HG02798 (cell line): ENCODE data around the gene ABCC10.
A peak's percentile ranks its signal among the peaks of the same experiment; 100 is the strongest.
"Not testable (repeated sequence)": the region's sequence is repeated elsewhere in the genome, so short reads cannot be mapped to it uniquely, and the experiment has no call there.

Experiments
- ATAC-seq: cut with Tn5 transposase; IDR thresholded peaks from one replicate; pipeline ENCODE4 v1.9.1; 2021; ENCODE audit warnings: mild to moderate bottlenecking; ENCODE audit not compliant: unreplicated experiment, poor library complexity

ABCC10 gene

DNA sequence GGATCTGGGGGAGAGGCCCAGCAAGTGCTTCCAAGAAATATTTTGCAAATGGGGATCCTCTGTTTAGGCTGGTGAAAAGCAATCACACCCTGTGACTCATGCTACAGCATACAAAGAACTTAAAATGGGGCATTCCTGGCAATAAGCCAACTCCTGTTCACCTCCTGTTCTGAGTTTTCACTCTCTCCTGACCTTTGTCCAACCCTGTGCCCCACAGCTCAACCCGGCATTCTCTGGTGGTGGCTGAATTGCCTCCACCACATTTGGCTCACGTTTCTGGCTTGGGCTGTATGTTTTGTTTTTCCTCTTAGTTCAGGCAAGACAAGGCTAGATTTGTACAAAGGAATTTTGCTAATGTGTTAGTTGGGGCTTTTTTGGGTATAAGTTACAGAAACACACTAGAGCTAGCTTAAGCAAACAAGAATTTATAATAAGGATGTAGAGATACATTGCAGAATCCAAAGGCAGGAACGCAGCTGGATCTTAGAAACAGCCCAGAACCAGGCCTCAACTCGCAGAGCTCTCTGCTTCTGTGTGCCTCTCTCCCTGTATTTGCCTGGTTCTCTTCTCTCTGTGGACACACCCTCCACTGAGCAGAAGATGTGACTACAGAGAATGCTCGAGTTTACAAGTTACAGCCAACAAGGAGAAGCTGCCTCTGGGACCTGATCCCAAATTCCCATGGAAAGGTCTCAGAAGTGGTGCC is 9.4 kb downstream of the ABCC10 start:
- ATAC-seq = no peak

DNA sequence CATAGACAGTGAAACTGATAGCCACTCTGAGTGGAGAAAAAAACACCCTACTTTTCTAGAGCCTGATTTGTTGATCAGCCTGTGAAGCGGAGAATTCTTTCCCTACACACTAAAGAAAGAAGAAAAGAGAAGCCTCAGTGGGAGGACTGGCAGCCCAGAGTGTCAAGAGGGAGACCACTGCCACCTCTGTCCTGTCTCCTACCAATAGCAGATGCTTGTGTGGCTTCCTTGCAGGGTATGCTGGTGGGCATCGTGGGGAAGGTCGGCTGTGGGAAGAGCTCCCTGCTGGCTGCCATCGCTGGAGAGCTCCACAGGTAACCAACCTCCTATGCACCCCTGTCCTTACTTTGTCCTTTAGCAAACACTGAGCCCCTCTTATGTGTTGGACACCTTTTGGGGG is 10.4 kb downstream of the ABCC10 start:
- no peak for ATAC-seq

DNA sequence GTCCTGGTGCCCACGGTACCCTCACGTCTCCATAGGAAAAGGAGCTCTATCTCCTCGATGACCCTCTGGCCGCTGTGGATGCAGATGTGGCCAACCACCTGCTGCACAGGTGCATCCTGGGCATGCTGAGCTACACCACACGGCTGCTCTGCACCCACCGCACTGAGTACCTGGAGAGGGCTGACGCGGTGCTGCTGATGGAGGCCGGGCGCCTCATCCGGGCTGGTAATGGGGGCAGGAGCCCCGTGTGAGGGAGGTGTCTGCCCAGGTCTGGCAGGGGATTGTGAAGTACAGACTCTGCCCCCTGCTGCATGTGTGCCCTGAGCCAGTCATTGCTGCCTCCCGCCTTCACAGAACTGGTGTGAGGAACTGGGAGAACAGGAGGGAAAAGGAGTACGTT is 15.6 kb downstream of the ABCC10 start:
- ATAC-seq = no peak

DNA sequence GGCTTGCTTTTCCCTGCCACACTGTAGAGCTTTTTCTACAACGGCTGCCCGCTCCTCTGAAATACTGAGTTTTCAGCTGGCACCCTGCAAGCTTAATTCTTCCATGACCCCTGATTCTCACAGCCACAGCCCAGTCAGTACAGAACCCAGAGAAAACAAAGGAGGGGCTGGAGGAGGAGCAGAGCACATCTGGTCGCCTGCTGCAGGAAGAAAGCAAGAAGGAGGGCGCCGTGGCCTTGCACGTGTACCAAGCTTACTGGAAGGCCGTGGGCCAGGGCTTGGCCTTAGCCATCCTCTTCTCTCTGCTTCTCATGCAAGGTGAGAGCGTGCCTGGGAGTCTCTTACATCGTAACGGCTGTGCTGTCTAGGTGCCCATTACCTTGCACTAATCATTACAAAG is 16.7 kb downstream of the ABCC10 start:
- ATAC-seq = no peak

DNA sequence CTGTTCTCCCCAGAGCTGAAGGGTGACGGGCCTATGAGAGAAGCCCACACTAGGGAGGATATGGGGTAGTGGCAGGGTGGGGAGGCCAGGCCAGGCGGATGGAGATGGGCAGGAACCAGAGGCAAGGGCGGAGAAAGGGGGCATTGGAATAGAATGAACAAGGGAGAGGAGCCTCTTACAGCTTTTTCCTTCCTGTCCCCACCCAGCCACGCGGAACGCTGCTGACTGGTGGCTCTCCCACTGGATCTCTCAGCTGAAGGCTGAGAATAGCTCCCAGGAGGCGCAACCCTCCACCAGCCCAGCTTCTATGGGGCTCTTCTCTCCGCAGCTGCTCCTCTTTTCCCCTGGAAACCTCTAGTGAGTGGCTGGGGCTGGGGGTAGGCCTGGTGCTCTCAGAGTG is 17.2 kb downstream of the ABCC10 start:
- ATAC-seq = no peak

DNA sequence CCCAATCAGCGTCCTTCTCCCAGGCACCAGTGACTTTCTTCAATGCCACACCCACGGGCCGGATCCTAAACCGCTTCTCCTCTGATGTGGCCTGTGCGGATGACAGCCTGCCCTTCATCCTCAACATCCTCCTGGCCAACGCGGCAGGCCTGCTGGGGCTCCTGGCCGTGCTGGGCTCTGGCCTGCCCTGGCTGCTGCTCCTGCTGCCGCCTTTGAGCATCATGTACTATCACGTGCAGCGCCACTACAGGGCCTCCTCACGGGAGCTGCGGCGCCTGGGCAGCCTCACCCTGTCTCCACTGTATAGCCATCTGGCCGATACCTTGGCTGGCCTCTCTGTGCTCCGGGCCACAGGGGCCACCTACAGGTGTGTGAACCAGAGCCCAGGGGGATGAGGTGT is 18.2 kb downstream of the ABCC10 start:
- no peak for ATAC-seq

DNA sequence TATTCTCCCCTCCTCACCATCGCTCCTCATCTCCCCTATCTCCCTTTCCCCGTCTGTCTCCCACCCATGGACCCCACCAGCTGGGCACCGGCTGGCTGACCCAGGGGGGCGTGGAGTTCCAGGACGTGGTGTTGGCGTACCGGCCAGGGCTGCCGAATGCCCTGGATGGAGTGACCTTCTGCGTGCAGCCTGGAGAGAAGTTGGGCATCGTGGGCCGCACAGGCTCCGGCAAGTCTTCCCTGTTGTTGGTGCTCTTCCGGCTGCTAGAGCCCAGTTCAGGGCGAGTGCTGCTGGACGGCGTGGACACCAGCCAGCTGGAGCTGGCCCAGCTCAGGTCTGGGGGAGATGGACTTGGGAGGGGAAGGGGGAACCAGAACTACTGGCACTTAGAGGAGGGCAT is 20.3 kb downstream of the ABCC10 start:
- ATAC-seq = no peak

DNA sequence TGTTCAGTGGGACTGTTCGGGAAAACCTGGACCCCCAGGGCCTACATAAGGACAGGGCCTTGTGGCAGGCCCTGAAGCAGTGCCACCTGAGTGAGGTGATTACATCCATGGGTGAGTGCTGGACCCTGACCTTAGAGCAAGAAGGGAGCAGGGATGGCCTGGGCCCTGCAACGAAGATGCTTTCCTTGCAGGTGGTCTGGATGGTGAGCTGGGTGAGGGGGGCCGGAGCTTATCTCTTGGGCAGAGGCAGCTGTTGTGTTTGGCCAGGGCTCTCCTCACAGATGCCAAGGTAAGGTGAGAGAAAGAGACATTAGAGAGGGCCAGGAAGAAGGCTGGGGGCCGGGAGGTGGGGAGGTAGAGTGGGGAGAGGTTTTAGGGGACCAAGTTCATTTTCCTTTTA is 21.6 kb downstream of the ABCC10 start:
- no peak for ATAC-seq

DNA sequence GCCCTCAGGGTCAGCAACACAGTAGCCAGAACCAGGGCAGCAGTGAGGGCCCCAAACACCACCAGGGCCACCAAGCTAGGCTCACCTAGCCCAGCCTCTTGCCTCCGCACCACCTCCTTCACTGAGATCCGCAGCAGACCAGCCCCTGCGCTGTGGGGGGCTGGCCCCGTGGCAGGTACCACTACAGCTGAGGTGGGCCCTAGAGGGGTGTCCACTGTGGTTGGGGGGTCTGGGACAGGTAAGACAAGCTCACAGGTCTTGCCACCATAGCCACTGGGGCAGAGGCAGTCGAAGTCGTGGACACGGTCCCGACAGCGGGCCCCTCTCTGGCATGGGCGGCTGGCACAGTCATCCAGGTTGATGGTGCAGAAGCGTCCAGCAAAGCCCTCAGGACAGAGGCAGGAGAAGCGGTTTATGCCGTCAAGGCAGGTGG is 23.4 kb downstream of the ABCC10 start:
- ATAC-seq = no peak

DNA sequence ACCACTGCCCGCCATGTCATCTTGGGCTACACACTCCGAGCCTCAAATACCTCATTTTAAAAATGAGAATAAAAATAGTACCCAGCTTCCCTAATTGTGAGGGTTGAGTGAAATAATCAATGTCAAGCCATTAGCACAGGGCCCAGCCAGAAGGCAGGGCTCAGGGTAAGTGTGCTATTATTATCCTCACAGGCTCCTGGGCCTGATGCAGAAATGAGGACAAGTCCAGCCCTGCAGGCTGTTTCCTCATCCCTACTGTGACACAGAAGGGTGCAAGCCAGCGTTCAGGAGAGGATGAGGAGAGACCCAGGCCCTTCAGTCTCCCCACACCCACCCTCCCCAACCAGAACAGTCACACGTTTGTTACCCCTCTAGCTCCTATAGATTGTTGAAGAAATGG is 24.0 kb downstream of the ABCC10 start:
- ATAC-seq = no peak

DNA sequence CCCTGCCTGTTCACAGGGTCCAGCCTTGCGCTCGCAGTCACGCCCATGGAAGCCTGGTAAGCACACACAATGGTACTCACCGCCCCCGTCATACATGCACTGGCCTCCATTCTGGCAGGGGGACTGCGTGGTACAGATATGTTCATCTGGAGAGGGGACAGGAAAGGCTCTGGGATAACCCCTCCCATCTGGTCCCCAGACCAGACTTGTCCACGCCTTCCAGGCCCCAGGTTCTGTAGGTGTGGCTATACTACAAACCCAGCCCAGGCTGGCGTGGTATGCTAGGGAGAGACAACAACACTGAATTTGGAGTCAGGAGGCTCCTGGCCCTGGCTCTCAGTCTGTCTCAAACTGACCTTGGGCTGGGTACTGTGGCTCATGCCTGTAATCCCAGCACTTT is 24.6 kb downstream of the ABCC10 start:
- ATAC-seq = no peak

DNA sequence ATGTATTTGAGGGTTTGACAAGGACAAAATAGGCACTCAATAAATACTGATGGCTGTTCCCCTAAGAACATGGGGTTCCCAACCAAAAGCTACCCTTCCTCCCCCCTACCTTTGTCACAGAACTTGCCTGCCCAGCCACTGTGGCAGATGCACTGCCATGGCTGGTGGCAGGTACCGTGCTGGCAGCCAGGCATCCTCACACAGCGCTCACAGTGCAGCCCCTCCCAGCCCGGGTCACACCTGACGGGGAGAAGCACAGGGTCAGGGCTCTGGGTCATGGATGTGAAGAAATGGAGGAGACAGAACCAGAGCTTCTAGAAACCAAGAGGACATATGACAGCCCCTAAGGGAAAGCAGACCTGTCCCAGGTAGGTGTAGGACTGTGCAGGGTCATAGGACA is 25.6 kb downstream of the ABCC10 start:
- ATAC-seq = no peak

DNA sequence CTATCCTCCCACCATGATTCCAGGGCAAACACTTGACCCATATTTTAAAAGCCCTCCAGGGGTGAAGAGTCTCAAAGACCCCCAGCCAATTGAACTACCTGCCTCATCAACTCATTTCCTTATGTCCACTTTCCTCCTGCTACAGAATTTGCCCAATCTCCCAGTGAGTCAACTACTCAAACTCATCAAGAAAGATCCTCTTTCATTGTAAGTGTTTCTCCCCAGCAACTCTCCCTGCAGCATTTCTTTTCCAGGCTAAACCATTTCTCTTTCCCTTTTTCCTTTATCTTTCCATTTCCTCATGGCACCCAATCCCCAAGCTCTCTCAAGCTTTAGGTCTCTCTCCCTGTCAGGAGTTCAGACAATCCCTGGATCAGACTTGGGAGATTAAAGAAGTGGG is 26.5 kb downstream of the ABCC10 start:
- no peak for ATAC-seq

DNA sequence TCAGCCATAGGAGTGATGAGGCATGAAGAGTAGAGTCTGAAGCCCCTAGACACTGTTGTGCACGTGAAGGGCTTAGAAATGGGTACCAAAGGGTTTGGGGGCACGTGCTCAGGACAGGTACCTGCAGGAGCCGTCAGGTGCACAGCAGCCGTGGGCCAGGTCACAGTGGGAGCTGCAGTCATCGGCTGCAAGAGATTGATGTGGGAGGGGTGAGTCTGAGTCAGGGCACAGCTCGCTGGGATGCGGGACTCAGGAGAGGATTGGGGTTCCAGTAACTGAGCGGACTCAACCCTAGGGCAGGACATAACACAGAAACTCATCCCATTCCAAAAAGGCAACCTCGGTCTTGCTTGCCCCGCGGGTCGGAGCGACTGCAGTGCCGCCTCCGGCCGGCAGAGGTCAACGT is 27.0 kb downstream of the ABCC10 start:
- peak; percentile 64 for ATAC-seq

DNA sequence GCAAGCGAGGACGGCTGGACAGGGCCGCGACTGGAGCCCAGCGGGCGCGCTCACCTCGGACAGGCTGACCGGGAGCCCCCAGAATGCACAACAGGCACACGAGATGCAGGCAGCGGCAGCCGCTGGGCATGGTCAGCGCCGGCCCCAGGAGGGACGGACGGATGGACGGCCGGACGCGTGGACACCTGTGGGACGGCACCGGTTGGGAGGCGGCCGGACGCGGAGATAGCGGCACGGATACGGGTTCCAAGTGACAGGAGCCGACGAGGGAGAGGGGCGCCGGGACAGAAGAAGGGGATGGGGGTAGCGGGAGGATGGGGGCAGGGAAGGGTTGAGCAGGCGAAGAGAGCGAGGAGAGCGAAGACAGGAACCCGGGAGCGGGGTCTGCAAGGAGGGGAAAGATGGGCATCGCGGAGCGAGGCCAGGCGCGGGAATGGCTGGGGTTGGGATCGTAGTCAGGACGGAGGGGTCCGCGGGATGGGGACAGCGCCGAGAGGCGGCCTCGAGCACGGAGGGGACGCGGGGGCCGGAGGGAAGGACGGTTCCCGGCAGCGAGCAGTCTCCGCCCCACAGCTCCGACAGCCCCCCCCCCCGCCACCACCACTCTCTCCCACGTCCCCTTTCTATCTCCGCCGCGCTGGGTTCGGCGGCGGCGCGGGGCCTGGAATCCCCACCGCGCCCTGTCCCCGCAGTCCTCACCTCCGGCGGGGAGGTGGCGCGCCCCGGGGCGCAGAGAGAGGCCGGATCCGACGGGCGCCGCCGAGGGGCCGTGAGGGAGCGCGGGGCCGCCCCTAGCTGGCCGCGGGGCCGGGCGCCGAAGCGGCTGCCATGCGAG is 27.6 kb downstream of the ABCC10 start:
- peak; percentile 27 for ATAC-seq

DNA sequence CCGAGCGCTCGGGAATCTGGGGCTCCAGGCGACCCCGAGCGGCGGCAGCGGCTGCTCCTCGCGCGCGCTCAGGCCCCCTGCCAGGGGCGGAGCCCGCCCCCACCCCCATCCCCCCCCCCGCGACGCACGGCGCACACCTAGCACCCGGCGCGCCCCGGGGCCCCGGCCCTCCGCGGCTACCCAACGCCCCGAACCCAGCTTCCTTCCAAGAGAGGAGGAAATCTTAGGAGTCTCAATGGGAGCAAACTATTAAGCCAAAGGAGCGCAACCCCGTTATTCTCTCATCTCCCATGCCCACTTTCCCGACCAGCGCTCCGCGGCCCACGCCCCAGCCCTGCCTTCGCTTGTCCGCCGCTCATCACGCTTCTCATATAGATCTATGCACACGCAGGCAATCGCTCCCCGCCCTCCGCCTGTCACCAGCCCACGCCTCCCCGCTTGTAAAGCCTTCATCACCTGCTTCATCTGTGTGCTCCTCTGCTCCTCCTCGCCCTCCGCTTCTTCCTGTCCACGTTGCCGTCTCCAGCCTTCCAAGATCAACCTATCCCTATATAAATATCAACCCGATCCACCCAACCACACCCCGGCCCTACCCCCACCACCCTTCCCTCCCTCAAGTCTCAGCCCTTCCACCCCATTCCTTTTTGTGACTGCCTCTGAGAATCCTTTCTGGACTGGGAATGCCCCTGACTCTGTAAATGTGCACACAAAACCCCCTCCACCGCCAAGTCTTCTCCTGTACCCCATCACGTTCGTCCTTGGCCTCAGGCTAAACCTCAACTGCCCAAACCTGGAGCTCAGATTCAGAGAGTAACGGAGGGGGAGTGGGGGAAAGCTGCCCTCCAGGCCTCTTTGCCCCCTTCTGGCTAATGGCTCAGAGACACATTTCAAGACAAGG is 28.4 kb downstream of the ABCC10 start, which contains the start of gene DLK2:
DLK2 (minus strand) TSS at position 18 of the 898 bp plus-strand sequence. CDS start 723 bp downstream, outside the sequence.
- ATAC-seq = peak; percentile 37

DNA sequence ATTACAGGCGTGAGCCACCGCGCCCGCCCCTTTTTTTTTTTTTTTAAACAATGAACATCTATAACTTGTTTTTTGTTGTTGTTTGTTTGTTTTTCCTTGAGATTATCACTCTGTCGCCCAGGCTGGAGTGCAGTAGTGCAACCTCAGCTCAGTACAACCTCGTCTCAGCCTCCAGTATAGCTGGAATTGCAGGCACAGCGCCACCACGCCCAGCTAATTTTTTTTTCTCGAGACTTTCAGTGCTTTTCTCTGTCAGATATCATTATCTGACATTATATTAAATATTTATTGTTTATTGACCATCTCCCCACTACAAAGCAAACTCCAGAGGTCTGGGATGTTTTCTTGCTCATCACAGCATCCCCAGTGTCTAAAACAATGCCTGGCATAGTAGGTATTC is 30.3 kb downstream of the ABCC10 start:
- ATAC-seq = no peak

DNA sequence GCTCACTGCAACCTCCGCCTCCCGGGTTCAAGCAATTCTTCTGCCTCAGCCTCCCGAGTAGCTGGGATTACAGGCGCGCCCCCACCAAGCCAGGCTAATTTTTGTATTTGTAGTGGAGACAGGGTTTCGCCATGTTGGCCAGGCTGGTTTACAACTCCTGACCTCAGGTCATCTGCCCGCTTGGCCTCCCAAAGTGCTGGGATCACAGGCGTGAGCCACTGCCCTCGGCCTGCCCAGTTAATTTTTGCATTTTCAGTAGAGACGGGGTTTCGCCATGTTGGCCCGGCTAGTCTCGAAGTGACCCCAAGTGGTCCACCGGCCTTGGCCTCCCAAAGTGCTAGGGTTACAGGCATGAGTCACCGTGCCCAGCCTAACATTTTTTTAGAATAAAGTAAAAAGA is 30.8 kb downstream of the ABCC10 start:
- ATAC-seq = not testable (repeated sequence)

DNA sequence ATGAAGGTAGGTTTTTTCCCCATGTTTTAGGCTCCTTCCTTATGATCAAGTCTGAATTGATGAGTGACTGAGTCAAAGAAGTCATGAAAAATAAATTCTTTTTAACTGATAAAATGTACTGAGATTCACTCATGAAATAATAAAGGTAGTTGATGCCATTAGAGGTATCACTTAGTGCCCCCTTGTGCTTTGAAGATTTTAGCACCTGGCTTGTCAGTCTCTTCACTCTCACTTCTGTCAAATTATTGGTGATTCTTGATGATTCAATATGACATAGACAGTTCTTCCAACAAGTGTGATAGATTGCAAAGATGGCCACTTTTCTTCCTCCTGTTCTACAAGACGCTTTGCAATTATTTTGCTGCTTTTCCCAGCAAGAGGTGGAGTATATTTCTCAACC is 32.2 kb downstream of the ABCC10 start:
- no peak for ATAC-seq

DNA sequence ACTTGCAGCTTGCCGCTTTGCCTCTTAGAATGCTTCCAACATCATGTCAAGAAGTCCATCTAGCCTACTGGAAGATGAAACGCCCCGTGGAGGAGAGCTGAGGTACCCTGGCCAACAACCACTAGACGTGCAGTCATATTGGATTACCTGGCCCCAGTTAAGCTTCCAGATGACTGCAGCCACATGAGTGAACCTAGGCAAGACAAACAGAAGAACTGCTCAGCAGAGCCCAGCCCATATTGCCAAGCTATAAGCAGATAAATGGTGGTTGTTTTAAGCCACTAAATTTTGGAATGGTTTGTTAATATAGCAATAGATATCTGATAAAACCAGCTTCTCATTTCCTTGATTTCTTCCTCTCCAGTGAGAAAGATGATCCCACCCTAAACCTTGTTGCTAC is 32.7 kb downstream of the ABCC10 start:
- ATAC-seq = no peak

DNA sequence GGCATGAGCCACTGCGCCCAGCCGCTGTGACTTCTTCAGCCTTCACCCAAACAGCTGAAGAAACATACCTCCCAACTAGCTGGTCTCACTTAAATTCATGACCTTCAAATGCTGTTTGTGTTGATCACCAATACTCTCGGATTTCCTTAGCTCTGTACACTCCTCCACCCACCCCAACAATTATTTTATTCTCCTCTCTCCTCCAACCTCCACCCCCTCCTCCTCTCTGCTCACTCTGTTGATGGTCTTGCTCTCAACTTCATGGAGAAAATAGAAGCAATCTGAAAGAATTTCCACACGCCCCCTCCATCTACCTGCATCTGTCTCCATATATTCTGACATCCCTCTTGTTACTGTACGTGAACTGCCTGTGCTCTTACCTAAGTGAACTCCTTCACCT is 34.6 kb downstream of the ABCC10 start:
- ATAC-seq = no peak
